ENCODE results near the gene LAMTOR2. TPM values are rescaled to one million over a fixed set of nuclear protein-coding genes. Genes with fewer than 3 reads are reported as not detected.

The LAMTOR2 gene
- total RNA-seq, 4 donors from 2014 or later, result 66.8 to 79.3 (median 73.1) TPM

GRCh38 chr1:156075775-156076204 is 21.2 kb downstream of the LAMTOR2 start:
- no peak for ATAC-seq
- H3K36me3 ChIP-seq, result no peaks in the 10 kb centered on the region
- H3K9me3 ChIP-seq, result no peaks in the 10 kb centered on the region
- H3K27me3 ChIP-seq, result no peaks in the 10 kb centered on the region
- TF ChIP-seq POLR2AphosphoS5 (IDR thresholded peaks at IDR 0.05) (no peak), EP300 (IDR thresholded peaks at IDR 0.05) (no peak), POLR2A (IDR thresholded peaks at IDR 0.05) (no peak), CTCF (IDR thresholded peaks at IDR 0.05) (no peak)
- H3K4me3 ChIP-seq, result peak overlapping the region in 1 of 2 donors; percentile 62
- H3K27ac ChIP-seq, result peak overlapping the region in 1 of 4 donors; percentile 39
- peaks cover 0 to 31% (median 3%) of the 10 kb centered on the region in 3 donors for H3K4me1 ChIP-seq
- 59 to 74% methylated on average over 2 to 3 of the region's 4 CpGs for WGBS, 2 donors (ENCODE audit: low coverage in 1 of 2)

GRCh38 chr1:156076609-156077429 is 22.2 kb downstream of the LAMTOR2 start:
- Histone ChIP-seq H3K4me3 (peak overlapping the region; percentile 43 to 62), H3K27me3 (no peaks in the 10 kb centered on the region), H3K4me1 (peaks cover 0 to 41% (median 8%) of the 10 kb centered on the region in 3 donors), H3K36me3 (no peaks in the 10 kb centered on the region), H3K9me3 (no peaks in the 10 kb centered on the region), H3K27ac (peak overlapping the region in 3 of 4 donors; percentile 39 to 71 (median 67))
- peak; percentile 80 for ATAC-seq
- TF ChIP-seq POLR2A (IDR thresholded peaks at IDR 0.05) (peak; percentile 22 to 26), POLR2AphosphoS5 (IDR thresholded peaks at IDR 0.05) (peak; percentile 38), EP300 (IDR thresholded peaks at IDR 0.05) (no peak), CTCF (IDR thresholded peaks at IDR 0.05) (peak in 2 of 4 experiments; percentile 12 to 20)
- 65% methylated on average over 4 of the region's 73 CpGs; no CpG with 5 or more reads in 1 of the 2 donors for WGBS, 2 donors (ENCODE audit: low coverage in 1 of 2)

DNA sequence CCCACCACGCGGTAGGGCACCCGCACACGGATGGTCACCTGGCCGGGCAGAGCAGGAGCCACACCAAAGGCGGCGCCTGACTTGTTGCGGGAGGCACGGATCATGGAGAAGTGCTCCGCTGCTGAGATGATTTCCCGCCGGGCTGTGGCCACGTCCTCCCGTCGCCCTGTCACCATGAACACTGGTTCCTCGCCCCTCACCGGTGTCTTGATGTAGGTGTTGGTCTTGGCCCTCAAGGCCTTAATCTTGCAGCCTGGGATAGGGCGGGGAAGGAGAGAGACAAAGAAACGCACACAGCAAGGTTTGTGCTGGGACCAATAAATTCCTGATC is 22.8 kb downstream of the LAMTOR2 start:
- Histone ChIP-seq H3K36me3 (no peaks in the 10 kb centered on the region), H3K4me3 (peak overlapping the region in 1 of 2 donors; percentile 62), H3K4me1 (peaks cover 0 to 46% (median 11%) of the 10 kb centered on the region in 3 donors), H3K27ac (peak overlapping the region in 3 of 4 donors; percentile 39 to 71 (median 67)), H3K27me3 (no peaks in the 10 kb centered on the region), H3K9me3 (no peaks in the 10 kb centered on the region)
- TF ChIP-seq EP300 (IDR thresholded peaks at IDR 0.05), result no peak
- TF ChIP-seq CTCF (IDR thresholded peaks at IDR 0.05), result no peak
- ATAC-seq, result no peak
- WGBS, 2 donors (ENCODE audit: low coverage in 1 of 2), result 100% methylated on average over 2 of the region's 19 CpGs; no CpG with 5 or more reads in 1 of the 2 donors

DNA sequence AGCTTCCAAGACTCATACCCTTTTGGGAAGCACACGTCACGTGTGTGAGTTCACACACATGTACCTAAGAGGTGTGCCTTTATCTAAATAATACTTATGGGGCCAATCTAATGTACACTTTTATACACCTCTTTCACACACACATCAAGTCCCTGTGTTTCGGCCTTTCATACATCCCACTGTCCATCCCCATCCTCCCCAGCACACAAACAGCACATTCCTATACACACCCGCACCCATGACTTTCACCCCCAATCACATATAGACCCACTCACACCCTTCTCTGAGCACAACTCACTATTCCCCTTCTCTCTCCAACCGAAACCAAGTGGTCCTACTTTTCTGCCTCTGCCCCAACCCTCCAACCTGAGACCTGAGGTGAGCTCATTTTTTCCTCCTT is 24.1 kb downstream of the LAMTOR2 start:
- peaks cover 0 to 56% (median 18%) of the 10 kb centered on the region in 3 donors for H3K4me1 ChIP-seq
- TF ChIP-seq POLR2A (IDR thresholded peaks at IDR 0.05) (no peak), CTCF (IDR thresholded peaks at IDR 0.05) (no peak), POLR2AphosphoS5 (IDR thresholded peaks at IDR 0.05) (no peak), EP300 (IDR thresholded peaks at IDR 0.05) (no peak)
- no peaks in the 10 kb centered on the region for H3K27me3 ChIP-seq
- no peak for ATAC-seq
- WGBS, 2 donors (ENCODE audit: low coverage in 1 of 2), result 69 to 73% methylated on average over 5 of the region's 5 CpGs
- no peak overlapping the region for H3K27ac ChIP-seq
- no peaks in the 10 kb centered on the region for H3K36me3 ChIP-seq
- H3K9me3 ChIP-seq, result no peaks in the 10 kb centered on the region
- H3K4me3 ChIP-seq, result no peak overlapping the region

- TF ChIP-seq EP300 (IDR thresholded peaks at IDR 0.05) (no peak), POLR2AphosphoS5 (IDR thresholded peaks at IDR 0.05) (no peak), CTCF (IDR thresholded peaks at IDR 0.05) (no peak), POLR2A (IDR thresholded peaks at IDR 0.05) (no peak)
- WGBS, 2 donors (ENCODE audit: low coverage in 1 of 2), result 80% methylated on average over 5 of the region's 5 CpGs; no CpG with 5 or more reads in 1 of the 2 donors
These were observed 25.2 kb downstream of the LAMTOR2 start for GRCh38 chr1:156079762-156080161.

More at GRCh38 chr1:156079762-156080161, 25.2 kb downstream of the LAMTOR2 start:
- Histone ChIP-seq H3K9me3 (no peaks in the 10 kb centered on the region), H3K4me3 (no peak overlapping the region), H3K27ac (no peak overlapping the region), H3K27me3 (no peaks in the 10 kb centered on the region), H3K36me3 (no peaks in the 10 kb centered on the region), H3K4me1 (peaks cover 0 to 64% (median 18%) of the 10 kb centered on the region in 3 donors)
- no peak for ATAC-seq

All from gastroesophageal sphincter (tissue), 4 donors.